Kidney epithelial cell (primary cell): ENCODE results near the gene NDRG3. TPM values are rescaled to one million over a fixed set of nuclear protein-coding genes. Genes with fewer than 3 reads are reported as not detected.
"Not testable (repeated sequence)": the region's sequence is repeated elsewhere in the genome, so short reads cannot be mapped to it uniquely, and the experiment has no call there.

ENCODE experiments used
- DNase-seq: peaks from one replicate; pipeline ENCODE4 v3.0.0-alpha.2; 2010; ENCODE audit warnings: low read depth
- H3K27me3 ChIP-seq: 2 replicates; pipeline ENCODE4 v1.6.0; 2011; ENCODE audit warnings: low read length; ENCODE audit not compliant: control insufficient read depth, insufficient read depth
- H3K36me3 ChIP-seq: 2 replicates; pipeline ENCODE4 v1.5.1; 2011; ENCODE audit warnings: low read length; ENCODE audit not compliant: control insufficient read depth, insufficient read depth
- H3K4me3 ChIP-seq: 2 replicates; pipeline ENCODE4 v1.5.1; 2011; ENCODE audit warnings: low read depth, mild to moderate bottlenecking, control low read depth, low read length
- CTCF ChIP-seq: IDR thresholded peaks from 2 replicates; pipeline ENCODE4 v1.5.1; 2011; ENCODE audit warnings: mild to moderate bottlenecking, moderate library complexity, low read length, control low read depth, inconsistent platforms; ENCODE audit not compliant: insufficient read depth, poor library complexity, severe bottlenecking
- total RNA-seq: library from RNA; depleted of rRNA; stranded (reverse); fragments of >200 nt; gene quantifications from 2 replicates; pipeline ENCODE4 v1.2.3, GENCODE V29; 2015

Gene NDRG3
- total RNA-seq, 1 donor from 2014 or later, result 20.2 TPM

DNA sequence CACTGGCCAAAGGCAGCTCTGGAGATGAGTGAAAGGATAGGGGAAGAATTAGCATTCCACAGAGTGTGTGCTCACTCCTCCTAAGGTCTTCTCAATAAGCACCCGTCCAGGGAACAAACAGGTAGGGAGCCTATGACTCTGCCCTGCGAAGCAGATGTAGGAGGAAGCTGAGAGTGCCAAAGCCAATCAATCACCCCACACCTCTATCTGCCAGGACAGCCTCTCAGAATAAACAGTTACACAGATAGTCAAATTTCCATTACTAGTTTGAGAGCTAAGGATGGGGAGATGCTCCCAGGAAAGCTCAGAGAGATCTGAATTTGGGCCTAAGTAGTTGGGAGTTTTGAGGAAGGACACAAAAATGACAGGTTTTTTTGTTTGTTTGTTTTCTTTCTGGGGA, 59.4 kb downstream of the NDRG3 start:
- H3K27me3 ChIP-seq, result no peaks in the 10 kb centered on the region
- no peaks in the 10 kb centered on the region for H3K36me3 ChIP-seq
- DNase-seq, result no peak
- H3K4me3 ChIP-seq, result no peak overlapping the region
- TF ChIP-seq CTCF, result no peak

GRCh38 chr20:36684747-36685146, 61.1 kb downstream of the NDRG3 start:
- no peak for DNase-seq
- H3K27me3 ChIP-seq, result no peaks in the 10 kb centered on the region
- H3K36me3 ChIP-seq, result no peaks in the 10 kb centered on the region
- no peak for TF ChIP-seq CTCF
- no peak overlapping the region for H3K4me3 ChIP-seq

GRCh38 chr20:36682311-36682710, 63.6 kb downstream of the NDRG3 start:
- no peak for DNase-seq
- no peak for TF ChIP-seq CTCF
- H3K27me3 ChIP-seq, result no peaks in the 10 kb centered on the region
- H3K36me3 ChIP-seq, result no peaks in the 10 kb centered on the region
- H3K4me3 ChIP-seq, result no peak overlapping the region

- no peak for DNase-seq
- no peak overlapping the region for H3K4me3 ChIP-seq
- no peaks in the 10 kb centered on the region for H3K27me3 ChIP-seq
- H3K36me3 ChIP-seq, result no peaks in the 10 kb centered on the region
- no peak for TF ChIP-seq CTCF
These were observed 68.5 kb downstream of the NDRG3 start for GRCh38 chr20:36677422-36677771.

DNA sequence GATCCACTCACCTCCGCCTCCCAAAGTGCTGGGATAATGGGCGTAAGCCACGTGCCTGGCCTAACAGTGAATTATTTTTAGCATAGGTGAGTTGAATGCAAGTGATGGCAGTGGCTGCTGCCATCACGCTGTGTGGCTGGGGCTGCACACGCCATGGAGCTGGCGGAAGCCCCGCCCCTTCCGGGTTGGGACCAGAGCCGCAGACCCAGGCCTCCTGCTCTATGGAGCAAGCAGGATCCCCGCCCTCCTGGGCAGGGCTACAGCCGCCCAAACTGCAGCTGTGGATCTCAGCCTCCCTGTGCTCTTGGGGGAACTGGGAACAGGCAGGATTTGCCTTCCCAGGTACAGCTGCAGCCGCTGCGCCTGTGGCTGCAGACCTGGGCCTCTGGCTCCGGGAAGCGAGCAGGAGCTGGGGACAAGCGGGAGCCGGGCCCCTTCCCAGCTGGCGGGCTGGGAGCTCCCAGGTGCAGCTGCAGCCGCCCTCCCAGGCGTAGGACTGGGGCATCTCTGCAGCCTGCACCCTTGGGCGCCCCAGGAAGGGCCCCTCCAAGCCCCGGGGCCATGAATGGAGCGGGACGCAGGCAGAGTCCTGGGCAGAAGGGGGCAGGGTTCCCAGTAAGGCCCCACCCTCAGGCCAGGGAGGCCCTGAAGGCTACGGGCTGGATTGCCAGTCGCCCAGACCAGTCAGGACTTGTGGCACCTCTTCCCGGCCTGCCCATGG, 69.0 kb downstream of the NDRG3 start:
- no peaks in the 10 kb centered on the region for H3K36me3 ChIP-seq
- no peaks in the 10 kb centered on the region for H3K27me3 ChIP-seq
- DNase-seq, result no peak
- H3K4me3 ChIP-seq, result no peak overlapping the region
- no peak for TF ChIP-seq CTCF

- H3K4me3 ChIP-seq, H3K27me3 ChIP-seq, H3K36me3 ChIP-seq, DNase-seq: not testable (repeated sequence)
These were observed 70.3 kb downstream of the NDRG3 start for GRCh38 chr20:36675545-36675944.
